ENCODE measurements around the gene CYB5D1. TPM values are rescaled to one million over a fixed set of nuclear protein-coding genes. Genes with fewer than 3 reads are reported as not detected.

CYB5D1 gene
- total and polyA plus RNA-seq, 7 donors = 4.2 to 14.4 (median 8.6) TPM

- Histone ChIP-seq H3K4me1 (peaks cover 0 to 90% (median 64%) of the 10 kb centered on the region in 4 donors), H3K27ac (peak overlapping the region in 3 of 4 donors; percentile 96 to 100 (median 98)), H3K36me3 (peaks cover 0 to 8% (median 4%) of the 10 kb centered on the region in 4 donors), H3K4me3 (no peak overlapping the region), H3K27me3 (no peaks in the 10 kb centered on the region), H3K9me3 (no peaks in the 10 kb centered on the region)
- TF ChIP-seq POLR2A (IDR thresholded peaks at IDR 0.05) (no peak), EP300 (IDR thresholded peaks at IDR 0.05) (no peak), CTCF (IDR thresholded peaks at IDR 0.05) (no peak), POLR2AphosphoS5 (IDR thresholded peaks at IDR 0.05) (no peak)
- intact Hi-C loops (cut with DNase I) = loop anchor here (5.0 kb wide), 2 partner anchors 317 to 598 kb away; partner anchors contain the start of gene GABARAP
- 35 to 52% methylated on average over 1 of the region's 1 CpG for WGBS, 2 donors
- DNase-seq = no peak
Measured at GRCh38 chr17:7840441-7840840, 17.4 kb upstream of the CYB5D1 start.

GRCh38 chr17:7840875-7841274 is 16.9 kb upstream of the CYB5D1 start:
- Histone ChIP-seq H3K27me3 (no peaks in the 10 kb centered on the region), H3K36me3 (peaks cover 0 to 12% (median 6%) of the 10 kb centered on the region in 4 donors), H3K9me3 (no peaks in the 10 kb centered on the region), H3K4me1 (peaks cover 0 to 91% (median 69%) of the 10 kb centered on the region in 4 donors), H3K27ac (peak overlapping the region; percentile 96 to 100 (median 98)), H3K4me3 (peak overlapping the region in 3 of 4 donors; percentile 61 to 75 (median 71))
- DNase-seq = no peak
- TF ChIP-seq POLR2A (IDR thresholded peaks at IDR 0.05) = no peak
- TF ChIP-seq CTCF (IDR thresholded peaks at IDR 0.05) = no peak
- no peak for TF ChIP-seq EP300 (IDR thresholded peaks at IDR 0.05)
- no peak for TF ChIP-seq POLR2AphosphoS5 (IDR thresholded peaks at IDR 0.05)
- 64 to 75% methylated on average over 1 of the region's 1 CpG for WGBS, 2 donors
- intact Hi-C loops (cut with DNase I) = loop anchor here (5.0 kb wide), 2 partner anchors 316 to 599 kb away; partner anchors contain the start of gene GABARAP

- intact Hi-C loops (cut with DNase I) = loop anchor here (5.0 kb wide), 2 partner anchors 316 to 599 kb away; partner anchors contain the start of gene GABARAP
- Histone ChIP-seq H3K27me3 (no peaks in the 10 kb centered on the region), H3K36me3 (peaks cover 0 to 18% (median 12%) of the 10 kb centered on the region in 4 donors), H3K27ac (peak overlapping the region; percentile 96 to 100 (median 98)), H3K4me3 (peak overlapping the region; percentile 61 to 85 (median 73)), H3K9me3 (no peaks in the 10 kb centered on the region), H3K4me1 (peaks cover 0 to 89% (median 70%) of the 10 kb centered on the region in 4 donors)
- peak; percentile 97 for DNase-seq
- no peak for TF ChIP-seq POLR2A (IDR thresholded peaks at IDR 0.05)
- TF ChIP-seq POLR2AphosphoS5 (IDR thresholded peaks at IDR 0.05) = peak in 3 of 4 donors; percentile 56 to 73 (median 73)
- peak in 1 of 4 experiments; percentile 11 for TF ChIP-seq CTCF (IDR thresholded peaks at IDR 0.05)
- WGBS, 2 donors = 1 to 5% methylated on average over 34 of the region's 34 CpGs
Measured at GRCh38 chr17:7841396-7841914, 16.3 kb upstream of the CYB5D1 start.

GRCh38 chr17:7841915-7842379 is 15.9 kb upstream of the CYB5D1 start:
- intact Hi-C loops (cut with DNase I) = loop anchor here (5.0 kb wide), 2 partner anchors 315 to 600 kb away; partner anchors contain the start of gene GABARAP
- TF ChIP-seq POLR2A (IDR thresholded peaks at IDR 0.05) (no peak), POLR2AphosphoS5 (IDR thresholded peaks at IDR 0.05) (peak in 2 of 4 donors; percentile 23 to 43), CTCF (IDR thresholded peaks at IDR 0.05) (peak in 2 of 4 experiments; percentile 6 to 20), EP300 (IDR thresholded peaks at IDR 0.05) (peak in 1 of 4 donors; percentile 30)

More at GRCh38 chr17:7841915-7842379, 15.9 kb upstream of the CYB5D1 start:
- Histone ChIP-seq H3K27me3 (no peaks in the 10 kb centered on the region), H3K36me3 (peaks cover 1 to 23% (median 16%) of the 10 kb centered on the region in 4 donors), H3K4me1 (peaks cover 0 to 84% (median 65%) of the 10 kb centered on the region in 4 donors), H3K9me3 (no peaks in the 10 kb centered on the region), H3K4me3 (peak overlapping the region; percentile 61 to 85 (median 73)), H3K27ac (peak overlapping the region; percentile 96 to 100 (median 98))
- peak; percentile 95 for DNase-seq
- WGBS, 2 donors = 0 to 1% methylated on average over 46 of the region's 46 CpGs

Measured in sigmoid colon (tissue), 7 donors.